Panc1 (cell line): ENCODE results near the gene ANO8. TPM values are rescaled to one million over a fixed set of nuclear protein-coding genes. Genes with fewer than 3 reads are reported as not detected.

ENCODE experiments used
- ATAC-seq: fragments of 200-7000 bp; cut with Tn5 transposase; 2 replicates; pipeline ENCODE4 v1.9.1; 2020; ENCODE audit warnings: mild to moderate bottlenecking, moderate library complexity
- BruUV-seq: library from RNA; stranded (reverse); fragments of 400-500 nt; replicated peaks from 2 replicates; lab custom pipeline; 2021; lab: Mats Ljungman, UMichigan
- CTCF ChIA-PET: fragments of 300-600 bp; sonication (Branson Sonifier 250); formaldehyde crosslinking; loops from one replicate; lab custom pipeline; 2022; ENCODE audit warnings: antibody characterized with exemption; lab: Charles Lee
- POLR2A ChIA-PET: fragments of 300-600 bp; sonication (Branson Sonifier 250); formaldehyde crosslinking; loops from one replicate; lab custom pipeline; 2022; ENCODE audit warnings: antibody characterized with exemption; lab: Charles Lee
- DNase-seq: peaks from one replicate; pipeline ENCODE4 v3.0.0-alpha.2; 2010; ENCODE audit warnings: low read depth, low spot score
- H3K27ac ChIP-seq: 2 replicates; pipeline ENCODE4 v1.5.1; 2011; ENCODE audit warnings: mild to moderate bottlenecking, low read length, inconsistent platforms
- H3K27me3 ChIP-seq: fragments of 200-500 bp; sonication (Bioruptor generic); 2 replicates; pipeline ENCODE4 v1.6.0; 2014; ENCODE audit warnings: low read length, inconsistent platforms; ENCODE audit not compliant: control insufficient read depth, insufficient read depth
- H3K36me3 ChIP-seq: fragments of 200-500 bp; sonication (Bioruptor generic); 2 replicates; pipeline ENCODE4 v1.5.1; 2014; ENCODE audit warnings: inconsistent platforms, mild to moderate bottlenecking, low read length, moderate library complexity; ENCODE audit not compliant: control insufficient read depth, insufficient read depth
- H3K4me1 ChIP-seq: 2 replicates; pipeline ENCODE4 v1.5.1; 2011; ENCODE audit warnings: inconsistent platforms, mild to moderate bottlenecking, low read length, moderate library complexity; ENCODE audit not compliant: control insufficient read depth, insufficient read depth
- H3K4me3 ChIP-seq, 2 experiments: 2 replicates each; pipeline ENCODE4 v1.5.1; 2011 to 2012; ENCODE audit warnings: low read depth in 2 of 2, low read length in 2 of 2, mild to moderate bottlenecking in 2 of 2, inconsistent platforms in 1 of 2, moderate library complexity in 1 of 2
- H3K9me3 ChIP-seq: fragments of 200-500 bp; sonication (Bioruptor generic); 2 replicates; pipeline ENCODE4 v1.5.1; 2014; ENCODE audit warnings: low read depth, mild to moderate bottlenecking, inconsistent platforms, low read length, moderate library complexity; ENCODE audit not compliant: control insufficient read depth, insufficient read depth
- CTCF ChIP-seq: fragments of 450-650 bp; IDR thresholded peaks from 2 replicates; pipeline ENCODE4 v1.5.1; 2017; ENCODE audit warnings: mild to moderate bottlenecking
- POLR2AphosphoS5 ChIP-seq: IDR thresholded peaks from 2 replicates; pipeline ENCODE4 v1.6.1; 2012; ENCODE audit warnings: mild to moderate bottlenecking, low read depth, low read length, moderate library complexity
- SIN3A ChIP-seq: IDR thresholded peaks from 2 replicates; pipeline ENCODE4 v1.6.1; 2012; ENCODE audit warnings: low read depth, mild to moderate bottlenecking, low read length, moderate library complexity, borderline replicate concordance; ENCODE audit not compliant: insufficient read depth
- TCF7L2 ChIP-seq: IDR thresholded peaks from 2 replicates; pipeline ENCODE4 v1.6.1; 2011; ENCODE audit warnings: mild to moderate bottlenecking, low read depth, low read length, inconsistent platforms
- in situ Hi-C: cut with HindIII; loops from 2 replicates; pipeline ENCODE4 v1.10.0; 2016; ENCODE audit warnings: low sequenced_read_pairs, low pct_unique_long_range_greater_than_20kb
- intact Hi-C: fragments of 100-400 bp; cut with micrococcal nuclease; formaldehyde crosslinking; loops from one replicate; pipeline ENCODE4 v1.10.0; 2022; ENCODE audit not compliant: unreplicated experiment
- total RNA-seq: library from RNA; stranded (reverse); gene quantifications from one replicate; pipeline ENCODE4 v1.2.1, GENCODE V29; 2021; ENCODE audit not compliant: unreplicated experiment
- TF ChIP-seq, protein P1 (sequence below), 2 experiments: IDR thresholded peaks; 2 replicates each; pipeline ENCODE4 v1.6.1; 2011 to 2012; ENCODE audit warnings: low read depth in 2 of 2, control low read depth in 1 of 2, low read length in 1 of 2, mild to moderate bottlenecking in 1 of 2, moderate library complexity in 1 of 2; ENCODE audit not compliant: insufficient read depth in 1 of 2

ANO8 gene
- total RNA-seq, 1 experiment from 2014 or later, result 13.5 TPM

DNA sequence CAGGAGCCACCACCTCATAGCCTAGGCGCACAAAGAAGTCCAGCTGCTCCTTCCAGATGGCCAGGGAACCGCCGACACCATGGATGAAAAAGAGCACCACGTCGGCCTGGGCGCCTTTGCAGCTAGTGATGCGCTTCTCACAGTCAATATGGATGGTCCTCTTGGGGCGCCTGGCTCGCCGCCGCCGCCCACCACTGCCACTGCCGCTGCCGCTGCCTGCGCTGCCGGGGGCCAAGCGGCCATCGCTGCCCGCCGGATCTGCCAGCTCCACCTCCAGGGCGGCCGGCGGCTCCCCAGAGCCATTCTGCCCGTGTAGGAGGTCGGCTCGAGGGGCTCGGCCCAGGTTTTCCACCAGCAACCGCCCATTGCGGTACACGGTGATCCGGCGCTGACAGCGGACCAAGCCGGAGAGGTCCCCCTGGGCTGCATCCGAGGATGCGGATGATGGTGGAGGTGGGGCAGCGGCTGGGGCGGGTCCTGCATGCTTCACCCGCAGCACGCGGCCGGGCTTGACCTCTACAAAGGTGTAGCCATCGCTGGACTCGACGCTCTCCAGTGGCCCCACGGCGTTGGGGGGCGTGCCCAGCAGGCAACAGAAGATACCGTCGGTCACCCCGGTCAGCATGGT is 33.5 kb downstream of the ANO8 start:
- ATAC-seq (no peak), DNase-seq (no peak)
- Histone ChIP-seq H3K9me3 (no peaks in the 10 kb centered on the region), H3K27me3 (no peaks in the 10 kb centered on the region), H3K36me3 (no peaks in the 10 kb centered on the region; the same call in 1 of the 2 replicates), H3K4me1 (peaks cover 24% of the 10 kb centered on the region), H3K27ac (no peak overlapping the region), H3K4me3 (no peak overlapping the region)
- ChIA-PET POLR2A (no interaction called here), CTCF (no interaction called here)
- TF ChIP-seq POLR2AphosphoS5 (no peak), SIN3A (no peak), TCF7L2 (no peak), CTCF (no peak)
- TF ChIP-seq, protein P1, sequence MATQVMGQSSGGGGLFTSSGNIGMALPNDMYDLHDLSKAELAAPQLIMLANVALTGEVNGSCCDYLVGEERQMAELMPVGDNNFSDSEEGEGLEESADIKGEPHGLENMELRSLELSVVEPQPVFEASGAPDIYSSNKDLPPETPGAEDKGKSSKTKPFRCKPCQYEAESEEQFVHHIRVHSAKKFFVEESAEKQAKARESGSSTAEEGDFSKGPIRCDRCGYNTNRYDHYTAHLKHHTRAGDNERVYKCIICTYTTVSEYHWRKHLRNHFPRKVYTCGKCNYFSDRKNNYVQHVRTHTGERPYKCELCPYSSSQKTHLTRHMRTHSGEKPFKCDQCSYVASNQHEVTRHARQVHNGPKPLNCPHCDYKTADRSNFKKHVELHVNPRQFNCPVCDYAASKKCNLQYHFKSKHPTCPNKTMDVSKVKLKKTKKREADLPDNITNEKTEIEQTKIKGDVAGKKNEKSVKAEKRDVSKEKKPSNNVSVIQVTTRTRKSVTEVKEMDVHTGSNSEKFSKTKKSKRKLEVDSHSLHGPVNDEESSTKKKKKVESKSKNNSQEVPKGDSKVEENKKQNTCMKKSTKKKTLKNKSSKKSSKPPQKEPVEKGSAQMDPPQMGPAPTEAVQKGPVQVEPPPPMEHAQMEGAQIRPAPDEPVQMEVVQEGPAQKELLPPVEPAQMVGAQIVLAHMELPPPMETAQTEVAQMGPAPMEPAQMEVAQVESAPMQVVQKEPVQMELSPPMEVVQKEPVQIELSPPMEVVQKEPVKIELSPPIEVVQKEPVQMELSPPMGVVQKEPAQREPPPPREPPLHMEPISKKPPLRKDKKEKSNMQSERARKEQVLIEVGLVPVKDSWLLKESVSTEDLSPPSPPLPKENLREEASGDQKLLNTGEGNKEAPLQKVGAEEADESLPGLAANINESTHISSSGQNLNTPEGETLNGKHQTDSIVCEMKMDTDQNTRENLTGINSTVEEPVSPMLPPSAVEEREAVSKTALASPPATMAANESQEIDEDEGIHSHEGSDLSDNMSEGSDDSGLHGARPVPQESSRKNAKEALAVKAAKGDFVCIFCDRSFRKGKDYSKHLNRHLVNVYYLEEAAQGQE (IDR thresholded peaks at IDR 0.05; ENCODE audit: insufficient read depth in 1 of 2, low read depth in 2 of 2, low read length in 1 of 2), result no peak
- in situ Hi-C loops (no loop called here), intact Hi-C loops (loop anchor here (10.0 kb wide), 1 partner anchor 1094 kb away; the partner anchor contains the start of gene LRRC25)
- no TSS peak for BruUV-seq

DNA sequence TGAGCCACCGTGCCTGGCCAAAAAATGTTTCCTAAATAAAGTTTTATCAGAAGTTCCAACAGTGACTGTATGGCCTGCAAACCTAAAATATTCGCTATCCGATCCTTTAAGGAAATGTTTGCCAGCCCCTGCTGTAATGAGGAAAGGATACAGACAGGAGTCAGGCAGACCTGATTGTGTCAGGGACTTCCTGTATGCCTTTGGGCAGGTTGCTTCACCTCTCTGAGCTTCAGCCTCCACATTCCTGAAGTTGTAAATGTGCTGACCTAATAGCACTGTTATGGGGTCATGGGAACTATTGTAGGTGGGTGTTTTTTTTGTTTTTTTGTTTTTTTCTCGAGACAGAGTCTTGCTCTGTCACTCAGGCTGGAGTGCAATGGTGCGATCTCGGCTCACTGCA is 37.7 kb downstream of the ANO8 start:
- Histone ChIP-seq H3K4me3 (no peak overlapping the region), H3K27me3 (no peaks in the 10 kb centered on the region), H3K27ac (no peak overlapping the region), H3K4me1 (no peaks in the 10 kb centered on the region), H3K36me3 (no peaks in the 10 kb centered on the region), H3K9me3 (no peaks in the 10 kb centered on the region)
- BruUV-seq, result TSS peak; percentile 56
- DNase-seq, result no peak
- TF ChIP-seq SIN3A (no peak), TCF7L2 (no peak)
- CTCF ChIA-PET, result interaction anchor here (0.7 kb wide), 1 partner anchor 10 kb away, joined by 7 read pairs; no protein-coding TSS in a partner anchor
- intact Hi-C loops, result no loop called here
- ATAC-seq, result no peak
- POLR2A ChIA-PET, result no interaction called here
- in situ Hi-C loops, result no loop called here

- Histone ChIP-seq H3K27me3 (no peaks in the 10 kb centered on the region), H3K9me3 (no peaks in the 10 kb centered on the region), H3K4me1 (no peaks in the 10 kb centered on the region), H3K36me3 (no peaks in the 10 kb centered on the region), H3K27ac (no peak overlapping the region; the same call in 1 of the 2 replicates), H3K4me3 (no peak overlapping the region)
- TF ChIP-seq, protein P1 (IDR thresholded peaks at IDR 0.05; ENCODE audit: insufficient read depth in 1 of 2, low read depth in 2 of 2, low read length in 1 of 2), result no peak
- peak; percentile 29; the same call in 1 of the 2 replicates for TF ChIP-seq CTCF
- DNase-seq (peak; percentile 51), ATAC-seq (no peak)
- in situ Hi-C loops (no loop called here), intact Hi-C loops (no loop called here)
- POLR2A ChIA-PET, result no interaction called here
- CTCF ChIA-PET, result interaction anchor here (0.7 kb wide), 1 partner anchor 9 kb away, joined by 7 read pairs; no protein-coding TSS in a partner anchor
- BruUV-seq, result no TSS peak
These were observed 38.4 kb downstream of the ANO8 start for GRCh38 chr19:17296273-17296672.
